HCT116 (cell line): Measurements from ENCODE around the gene ARID3A. TPM values are rescaled to one million over a fixed set of nuclear protein-coding genes. Genes with fewer than 3 reads are reported as not detected.

ENCODE experiments used
- ATAC-seq: fragments of 200-7000 bp; cut with Tn5 transposase; 2 replicates; pipeline ENCODE4 v1.9.1; 2020; ENCODE audit warnings: mild to moderate bottlenecking, moderate library complexity
- BruUV-seq: library from RNA; stranded (reverse); fragments of 400-500 nt; replicated peaks from 2 replicates; lab custom pipeline; 2021; lab: Mats Ljungman, UMichigan
- CTCF ChIA-PET: fragments of 300-600 bp; sonication (Branson Sonifier 250); formaldehyde crosslinking; loops from one replicate; lab custom pipeline; 2021; ENCODE audit warnings: antibody characterized with exemption; lab: Charles Lee
- POLR2A ChIA-PET: fragments of 300-600, 350-600 bp; sonication (Branson Sonifier 250); formaldehyde crosslinking; loops from one replicate; lab custom pipeline; 2021; ENCODE audit warnings: antibody characterized with exemption; lab: Charles Lee
- RAD21 ChIA-PET, 2 experiments: fragments of 300-600 bp; sonication (Branson Sonifier 250); formaldehyde crosslinking; loops; one replicate each; lab custom pipeline; 2023; ENCODE audit warnings: low total read pairs in 2 of 2; ENCODE audit not compliant: uncharacterized antibody in 2 of 2, unreplicated experiment in 2 of 2, low non-redundant PET in 1 of 2; lab: Charles Lee
- DNase-seq: peaks from one replicate; pipeline ENCODE4 v3.0.0-alpha.2; 2010; ENCODE audit warnings: low read depth, low spot score
- H2AFZ ChIP-seq: fragments of 200-600 bp; shearing (Covaris generic), sonication (generic); 2 replicates; pipeline ENCODE4 v1.6.1; 2017; ENCODE audit warnings: low read depth, mixed run types, mixed read lengths, antibody characterized with exemption, low read length; ENCODE audit not compliant: poor library complexity, severe bottlenecking
- H3K27ac ChIP-seq: 2 replicates; pipeline ENCODE4 v1.5.1; 2012; ENCODE audit warnings: low read depth, low read length
- H3K27me3 ChIP-seq: fragments of 200-600 bp; sonication (generic); 2 replicates; pipeline ENCODE4 v1.6.1; 2016; ENCODE audit warnings: mixed run types, low read length, mixed read lengths; ENCODE audit not compliant: insufficient read depth
- H3K36me3 ChIP-seq, 2 experiments: fragments of 200-500 bp in 1 of 2; fragments of 200-600 bp in 1 of 2; sonication (Bioruptor generic) in 1 of 2; sonication (generic) in 1 of 2; 2 replicates each; pipeline versions ENCODE4 v1.5.1 to v1.6.1; 2014 to 2016; ENCODE audit warnings: low read length in 2 of 2, inconsistent platforms in 1 of 2, mixed read lengths in 1 of 2, mixed run types in 1 of 2; ENCODE audit not compliant: insufficient read depth in 2 of 2, control insufficient read depth in 1 of 2
- H3K4me1 ChIP-seq, 2 experiments: fragments of 200-600 bp in 1 of 2; sonication (generic) in 1 of 2; 2 replicates each; pipeline versions ENCODE4 v1.5.1 to v1.6.1; 2012 to 2017; ENCODE audit warnings: low read length in 2 of 2, inconsistent platforms in 1 of 2, mild to moderate bottlenecking in 1 of 2, mixed read lengths in 1 of 2, mixed run types in 1 of 2, moderate library complexity in 1 of 2; ENCODE audit not compliant: insufficient read depth in 2 of 2, control insufficient read depth in 1 of 2
- H3K4me2 ChIP-seq: fragments of 200-600 bp; sonication (generic); 2 replicates; pipeline ENCODE4 v1.6.1; 2017; ENCODE audit warnings: mixed run types, low read length, mixed read lengths
- H3K4me3 ChIP-seq, 2 experiments: fragments of 200-600 bp in 1 of 2; sonication (generic) in 1 of 2; replicated peaks in 1 of 2; 2 replicates each; pipeline ENCODE4 v1.5.1; 2011 to 2016; ENCODE audit warnings: low read length in 2 of 2, control low read depth in 1 of 2, low read depth in 1 of 2, mild to moderate bottlenecking in 1 of 2, mixed read lengths in 1 of 2, mixed run types in 1 of 2
- H3K79me2 ChIP-seq: fragments of 200-600 bp; sonication (generic); 2 replicates; pipeline ENCODE4 v1.6.1; 2017; ENCODE audit warnings: mild to moderate bottlenecking, mixed run types, low read length, moderate library complexity, mixed read lengths; ENCODE audit not compliant: insufficient read depth
- H3K9ac ChIP-seq: fragments of 200-600 bp; sonication (generic); 2 replicates; pipeline ENCODE4 v1.6.1; 2016; ENCODE audit warnings: low read length, mixed read lengths
- H3K9me2 ChIP-seq: fragments of 200-600 bp; sonication (generic), shearing (Covaris generic); 2 replicates; pipeline ENCODE4 v1.6.1; 2017; ENCODE audit warnings: mixed run types, mild to moderate bottlenecking, moderate library complexity; ENCODE audit not compliant: insufficient read depth
- H3K9me3 ChIP-seq, 2 experiments: fragments of 200-500 bp in 1 of 2; fragments of 200-600 bp in 1 of 2; sonication (Bioruptor generic) in 1 of 2; sonication (generic) in 1 of 2; 2 replicates each; pipeline ENCODE4 v1.6.1; 2014 to 2017; ENCODE audit warnings: low read length in 2 of 2, mixed read lengths in 2 of 2, inconsistent platforms in 1 of 2, low read depth in 1 of 2, mild to moderate bottlenecking in 1 of 2, mixed run types in 1 of 2, moderate library complexity in 1 of 2; ENCODE audit not compliant: control insufficient read depth in 1 of 2, insufficient read depth in 1 of 2
- H4K20me1 ChIP-seq: fragments of 200-600 bp; sonication (generic), shearing (Covaris generic); 2 replicates; pipeline ENCODE4 v1.6.1; 2017; ENCODE audit warnings: mixed run types, mild to moderate bottlenecking, moderate library complexity; ENCODE audit not compliant: insufficient read depth
- CEBPB ChIP-seq: IDR thresholded peaks from 2 replicates; pipeline ENCODE4 v1.6.1; 2012; ENCODE audit warnings: low read depth
- EGR1 ChIP-seq: IDR thresholded peaks from 2 replicates; pipeline ENCODE4 v1.6.1; 2012; ENCODE audit warnings: low read depth
- ELF1 ChIP-seq: IDR thresholded peaks from 2 replicates; pipeline ENCODE4 v1.6.1; 2012; ENCODE audit warnings: low read depth, borderline replicate concordance
- JUND ChIP-seq: IDR thresholded peaks from 2 replicates; pipeline ENCODE4 v1.6.1; 2012
- MAX ChIP-seq: IDR thresholded peaks from 2 replicates; pipeline ENCODE4 v1.6.1; 2012
- POLR2AphosphoS5 ChIP-seq: IDR thresholded peaks from 2 replicates; pipeline ENCODE4 v1.6.1; 2011; ENCODE audit warnings: mild to moderate bottlenecking, low read depth, low read length, moderate library complexity
- RAD21 ChIP-seq: IDR thresholded peaks from 2 replicates; pipeline ENCODE4 v1.6.1; 2012; ENCODE audit warnings: low read depth, mild to moderate bottlenecking
- REST ChIP-seq: IDR thresholded peaks from 2 replicates; pipeline ENCODE4 v1.6.1; 2012; ENCODE audit warnings: low read depth
- SP1 ChIP-seq: IDR thresholded peaks from 2 replicates; pipeline ENCODE4 v1.6.1; 2012; ENCODE audit warnings: low read depth
- YY1 ChIP-seq: IDR thresholded peaks from 2 replicates; pipeline ENCODE4 v1.6.1; 2011; ENCODE audit warnings: low read length, low read depth, moderate library complexity, mild to moderate bottlenecking; ENCODE audit not compliant: insufficient replicate concordance; ENCODE audit errors: extremely low read depth
- ZFX ChIP-seq: fragments of 450-650 bp; IDR thresholded peaks from 2 replicates; pipeline ENCODE4 v1.6.1; 2017
- ZNF274 ChIP-seq: fragments of 200-500 bp; sonication (Bioruptor generic); IDR thresholded peaks from 2 replicates; pipeline ENCODE4 v1.6.1; 2014; ENCODE audit warnings: mild to moderate bottlenecking, low read depth, low read length, inconsistent platforms
- intact Hi-C: fragments of 100-400 bp; cut with micrococcal nuclease; formaldehyde crosslinking; loops from 2 replicates; pipeline ENCODE4 v1.10.0; 2022
- total RNA-seq: library from RNA; stranded (reverse); gene quantifications from one replicate; pipeline ENCODE4 v1.2.1, GENCODE V29; 2021; ENCODE audit not compliant: unreplicated experiment

ARID3A gene
- total RNA-seq, 1 experiment from 2014 or later: 21.8 TPM

DNA sequence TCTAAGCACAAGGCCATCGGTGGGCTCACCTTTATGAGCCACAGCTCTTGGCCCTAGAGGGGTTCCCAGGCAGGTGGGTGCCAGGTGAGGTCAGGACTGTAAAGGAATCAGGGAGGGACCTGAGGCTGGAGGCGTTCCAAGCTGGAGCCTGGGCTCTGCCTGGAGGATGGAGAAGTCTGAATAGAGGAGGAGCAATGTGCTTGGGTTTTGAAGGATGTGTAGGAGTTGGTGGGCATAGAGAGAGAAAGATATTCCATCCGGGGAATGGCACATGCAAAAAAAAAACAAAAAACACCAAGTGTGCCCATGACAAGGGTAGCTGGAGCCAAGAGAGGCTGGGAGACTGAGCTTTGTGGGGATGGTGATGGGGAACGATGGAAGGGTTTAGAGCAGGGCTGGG is 76.8 kb downstream of the ARID3A start (continued):
- no peak for TF ChIP-seq CEBPB
- no peak for TF ChIP-seq EGR1
- no peak for TF ChIP-seq REST
- TF ChIP-seq ELF1: no peak
- no peak for TF ChIP-seq ZNF274
- no peak for TF ChIP-seq YY1
- TF ChIP-seq JUND: no peak
- TF ChIP-seq, all 23 proteins: peak for 0

- no peak overlapping the region for H3K4me3 ChIP-seq
- no peaks in the 10 kb centered on the region for H4K20me1 ChIP-seq
- no peak for DNase-seq
- CTCF ChIA-PET: no interaction called here
- no peak overlapping the region for H3K27ac ChIP-seq
- no peak for TF ChIP-seq POLR2AphosphoS5
- TF ChIP-seq SP1: no peak
- no peak for TF ChIP-seq ZFX
- TF ChIP-seq MAX: no peak
- TF ChIP-seq RAD21: no peak
- H3K36me3 ChIP-seq: no peaks in the 10 kb centered on the region
- H3K9me3 ChIP-seq: no peaks in the 10 kb centered on the region
- BruUV-seq: no TSS peak
- H2AFZ ChIP-seq: no peak overlapping the region
- ATAC-seq: no peak
- no peaks in the 10 kb centered on the region for H3K9me2 ChIP-seq
- H3K9ac ChIP-seq: no peak overlapping the region
- intact Hi-C loops: no loop called here
- RAD21 ChIA-PET: no interaction called here
- H3K27me3 ChIP-seq: no peaks in the 10 kb centered on the region
- no peaks in the 10 kb centered on the region for H3K79me2 ChIP-seq
- H3K4me2 ChIP-seq: no peak overlapping the region
- POLR2A ChIA-PET: no interaction called here
- H3K4me1 ChIP-seq: peaks cover 3 to 10% of the 10 kb centered on the region in 2 experiments; a peak in 2 of 4 replicates
Observed at GRCh38 chr19:1003283-1003682, 77.4 kb downstream of the ARID3A start.
